Transverse colon (tissue), 4 donors: Measurements from ENCODE around the gene HMX1. TPM values are rescaled to one million over a fixed set of nuclear protein-coding genes. Genes with fewer than 3 reads are reported as not detected.
A peak's percentile ranks its signal among the peaks of the same experiment; 100 is the strongest.

Experiments used
- DNase-seq: peaks from one replicate; pipeline ENCODE4 v3.0.0-alpha.2; 2019
- H3K27ac ChIP-seq, 4 donors: fragments of 200-600 bp; sonication (generic); 2 replicates each; pipeline ENCODE4 v1.5.1; 2016 to 2018; ENCODE audit warnings: inconsistent platforms in 4 of 4
- H3K27me3 ChIP-seq: fragments of 200-600 bp; sonication (generic); 2 replicates; pipeline ENCODE4 v1.5.1; 2017; ENCODE audit warnings: inconsistent platforms
- H3K36me3 ChIP-seq, 4 donors: fragments of 200-600 bp; sonication (generic); 2 replicates each; pipeline ENCODE4 v1.5.1; 2017 to 2019; ENCODE audit warnings: inconsistent platforms in 4 of 4
- H3K4me1 ChIP-seq, 4 donors: fragments of 200-600 bp; sonication (generic); 2 replicates each; pipeline ENCODE4 v1.5.1; 2017 to 2020; ENCODE audit warnings: inconsistent platforms in 4 of 4
- H3K4me3 ChIP-seq, 4 donors: fragments of 200-600 bp; sonication (generic); 1 replicate in 1 of 4; 2 replicates in 3 of 4; pipeline versions ENCODE4 v1.5.1 to v1.6.1; 2017 to 2019; ENCODE audit warnings: inconsistent platforms in 4 of 4
- H3K9me3 ChIP-seq, 2 donors: fragments of 200-600 bp; sonication (generic); 2 replicates each; pipeline ENCODE4 v1.5.1; 2017 to 2019; ENCODE audit warnings: inconsistent platforms in 2 of 2
- EP300 ChIP-seq: sonication (generic); formaldehyde crosslinking; IDR thresholded peaks from one replicate; pipeline ENCODE4 v1.6.1; 2017; ENCODE audit warnings: antibody characterized with exemption, low read depth
- POLR2A ChIP-seq: fragments of 450-650 bp; IDR thresholded peaks from one replicate; pipeline ENCODE4 v1.6.1; 2016; ENCODE audit warnings: antibody characterized with exemption, mild to moderate bottlenecking, moderate library complexity
- POLR2AphosphoS5 ChIP-seq, 3 donors: sonication (generic); formaldehyde crosslinking; IDR thresholded peaks; one replicate each; pipeline ENCODE4 v1.6.1; 2016; ENCODE audit warnings: antibody characterized with exemption in 3 of 3
- WGBS, 2 donors: methylation state at CpG; one replicate each; pipeline ENCODE4 v1.1.5; 2018; ENCODE audit warnings: low coverage in 1 of 2; 5-methylcytosine and 5-hydroxymethylcytosine counted together
- in situ Hi-C, 4 donors: fragments of 200-750 bp; cut with MboI; loops; one replicate each; pipeline versions ENCODE4 v1.15.0 to v1.15.1; 2017; ENCODE audit warnings: low sequenced_read_pairs in 3 of 4, low pct_ligation_motif_present in 1 of 4, low pct_unique_long_range_greater_than_20kb in 1 of 4
- intact Hi-C: fragments of 100-400 bp; cut with DNase I; formaldehyde crosslinking; loops from one replicate; pipeline ENCODE4 v1.15.1; 2023; ENCODE audit warnings: low total_unique reads
- total RNA-seq, 4 donors: library from RNA; depleted of rRNA; stranded (reverse); fragments of >200 nt; gene quantifications; one replicate each; pipeline ENCODE4 v1.1.0, GENCODE V29; 2016
- TF ChIP-seq, protein P1 (sequence below), 5 experiments: fragments of 200-600 bp in 3 of 5; fragments of 450-650 bp in 2 of 5; sonication (generic) in 3 of 5; IDR thresholded peaks; 1 replicate in 2 of 5; 2 replicates in 3 of 5; pipeline ENCODE4 v1.5.1; 2016 to 2017; ENCODE audit warnings: antibody characterized with exemption in 5 of 5, inconsistent platforms in 3 of 5, mild to moderate bottlenecking in 2 of 5, moderate library complexity in 1 of 5

The HMX1 gene
- total RNA-seq, 4 donors from 2014 or later, result not detected

DNA sequence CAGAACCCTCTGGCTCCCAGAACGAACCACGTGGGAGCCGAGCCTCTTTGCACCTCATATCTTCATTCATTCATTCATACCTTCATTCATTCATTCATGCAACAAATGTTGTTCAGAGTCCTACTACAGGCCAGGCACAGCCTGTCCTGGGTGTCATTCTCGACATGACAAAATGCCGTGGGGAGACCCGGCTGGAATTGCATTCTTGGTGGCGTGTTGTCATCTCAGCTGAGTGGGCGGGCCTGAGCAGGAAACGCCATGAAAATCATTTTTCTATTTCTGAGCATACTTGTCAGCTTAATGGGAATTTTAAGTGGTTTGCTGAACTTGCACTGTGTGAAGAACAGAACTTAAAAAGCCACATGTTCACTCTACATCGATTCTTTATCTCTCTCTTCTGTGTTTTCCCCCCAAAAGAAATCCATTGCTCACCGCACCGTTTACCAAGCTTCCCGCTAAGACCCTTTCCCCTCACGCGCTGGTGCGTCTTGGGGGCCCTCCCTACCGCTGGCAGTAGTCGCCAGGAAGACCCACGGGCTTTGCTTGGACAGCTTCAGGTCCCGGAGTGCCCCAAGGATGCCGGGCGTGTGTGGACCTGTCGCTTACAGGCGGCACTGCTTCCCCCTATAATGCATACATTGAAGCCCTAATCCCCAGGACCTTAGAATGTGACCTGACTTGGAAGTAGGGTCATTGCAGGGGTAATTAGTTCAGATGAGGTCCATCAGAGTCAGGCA, 41.6 kb upstream of the HMX1 start:
- in situ Hi-C loops (no loop called here), intact Hi-C loops (loop anchor here (10.0 kb wide), 1 partner anchor 308 kb away; no protein-coding TSS in a partner anchor)
- TF ChIP-seq, protein P1, sequence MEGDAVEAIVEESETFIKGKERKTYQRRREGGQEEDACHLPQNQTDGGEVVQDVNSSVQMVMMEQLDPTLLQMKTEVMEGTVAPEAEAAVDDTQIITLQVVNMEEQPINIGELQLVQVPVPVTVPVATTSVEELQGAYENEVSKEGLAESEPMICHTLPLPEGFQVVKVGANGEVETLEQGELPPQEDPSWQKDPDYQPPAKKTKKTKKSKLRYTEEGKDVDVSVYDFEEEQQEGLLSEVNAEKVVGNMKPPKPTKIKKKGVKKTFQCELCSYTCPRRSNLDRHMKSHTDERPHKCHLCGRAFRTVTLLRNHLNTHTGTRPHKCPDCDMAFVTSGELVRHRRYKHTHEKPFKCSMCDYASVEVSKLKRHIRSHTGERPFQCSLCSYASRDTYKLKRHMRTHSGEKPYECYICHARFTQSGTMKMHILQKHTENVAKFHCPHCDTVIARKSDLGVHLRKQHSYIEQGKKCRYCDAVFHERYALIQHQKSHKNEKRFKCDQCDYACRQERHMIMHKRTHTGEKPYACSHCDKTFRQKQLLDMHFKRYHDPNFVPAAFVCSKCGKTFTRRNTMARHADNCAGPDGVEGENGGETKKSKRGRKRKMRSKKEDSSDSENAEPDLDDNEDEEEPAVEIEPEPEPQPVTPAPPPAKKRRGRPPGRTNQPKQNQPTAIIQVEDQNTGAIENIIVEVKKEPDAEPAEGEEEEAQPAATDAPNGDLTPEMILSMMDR (IDR thresholded peaks at IDR 0.05), result no peak
- TF ChIP-seq POLR2AphosphoS5 (IDR thresholded peaks at IDR 0.05) (no peak), EP300 (no peak), POLR2A (no peak)
- H3K4me3 ChIP-seq, result no peak overlapping the region
- WGBS, 2 donors, result 48 to 72% methylated on average over 5 to 24 of the region's 24 CpGs
- H3K36me3 ChIP-seq, result no peaks in the 10 kb centered on the region
- no peaks in the 10 kb centered on the region for H3K4me1 ChIP-seq
- H3K27me3 ChIP-seq, result peaks cover under 1% of the 10 kb centered on the region
- no peak overlapping the region for H3K27ac ChIP-seq
- no peaks in the 10 kb centered on the region for H3K9me3 ChIP-seq
- DNase-seq, result no peak

DNA sequence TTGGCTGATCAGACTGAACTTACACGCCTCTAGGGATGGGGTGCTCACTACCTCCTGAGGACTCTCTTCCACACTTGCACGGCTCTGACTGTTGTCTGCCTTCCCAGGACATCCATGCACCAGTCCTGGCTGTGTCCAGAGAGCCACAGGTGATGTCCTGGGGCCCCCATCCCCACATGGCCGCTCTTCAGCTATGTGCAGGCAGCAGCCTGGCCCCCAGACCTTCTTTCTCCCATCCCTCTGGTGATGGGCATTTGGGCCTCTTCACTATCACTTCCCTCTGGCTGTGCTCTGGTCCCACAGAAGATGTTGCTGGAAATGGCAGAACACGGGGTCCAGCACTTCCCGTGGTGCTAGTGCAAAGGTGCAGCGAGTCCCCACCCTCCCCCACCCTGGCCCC, 40.9 kb upstream of the HMX1 start:
- Histone ChIP-seq H3K27me3 (peaks cover 6% of the 10 kb centered on the region), H3K4me1 (no peaks in the 10 kb centered on the region), H3K36me3 (no peaks in the 10 kb centered on the region), H3K4me3 (no peak overlapping the region), H3K9me3 (no peaks in the 10 kb centered on the region), H3K27ac (no peak overlapping the region)
- TF ChIP-seq, protein P1 (IDR thresholded peaks at IDR 0.05), result no peak
- TF ChIP-seq POLR2A (no peak), POLR2AphosphoS5 (IDR thresholded peaks at IDR 0.05) (no peak), EP300 (no peak)
- DNase-seq, result no peak
- in situ Hi-C loops, result no loop called here
- WGBS, 2 donors, result 80% methylated on average over 6 of the region's 6 CpGs; no CpG with 5 or more reads in 1 of the 2 donors
- intact Hi-C loops, result loop anchor here (10.0 kb wide), 1 partner anchor 308 kb away; no protein-coding TSS in a partner anchor

DNA sequence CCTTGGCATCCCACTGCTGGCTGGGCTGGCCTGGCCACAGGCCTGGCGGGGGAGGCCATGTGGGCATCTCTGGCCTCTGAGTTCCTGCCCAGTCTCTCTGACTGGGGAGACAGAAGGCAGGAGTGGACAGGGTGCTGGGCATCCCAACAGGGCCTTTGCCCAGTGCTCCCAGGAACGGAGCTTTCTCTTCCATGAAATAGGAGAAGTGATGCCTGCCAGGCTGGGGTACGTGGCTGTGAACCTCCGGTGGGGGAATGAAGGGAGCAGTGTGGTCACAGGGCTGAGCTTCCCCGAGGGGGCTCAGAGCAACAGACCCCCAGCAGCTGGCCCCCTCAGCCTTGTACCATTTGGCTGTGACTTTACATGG, 40.4 kb upstream of the HMX1 start:
- 78 to 100% methylated on average over 1 to 5 of the region's 5 CpGs for WGBS, 2 donors
- H3K4me1 ChIP-seq, result no peaks in the 10 kb centered on the region
- H3K9me3 ChIP-seq, result no peaks in the 10 kb centered on the region
- in situ Hi-C loops, result no loop called here
- H3K36me3 ChIP-seq, result no peaks in the 10 kb centered on the region
- DNase-seq, result no peak
- TF ChIP-seq, protein P1 (IDR thresholded peaks at IDR 0.05), result no peak
- TF ChIP-seq EP300, result no peak
- no peak for TF ChIP-seq POLR2AphosphoS5 (IDR thresholded peaks at IDR 0.05)
- no peak for TF ChIP-seq POLR2A
- intact Hi-C loops, result loop anchor here (10.0 kb wide), 1 partner anchor 307 kb away; no protein-coding TSS in a partner anchor
- no peak overlapping the region for H3K27ac ChIP-seq
- no peak overlapping the region for H3K4me3 ChIP-seq
- peaks cover 6% of the 10 kb centered on the region for H3K27me3 ChIP-seq

DNA sequence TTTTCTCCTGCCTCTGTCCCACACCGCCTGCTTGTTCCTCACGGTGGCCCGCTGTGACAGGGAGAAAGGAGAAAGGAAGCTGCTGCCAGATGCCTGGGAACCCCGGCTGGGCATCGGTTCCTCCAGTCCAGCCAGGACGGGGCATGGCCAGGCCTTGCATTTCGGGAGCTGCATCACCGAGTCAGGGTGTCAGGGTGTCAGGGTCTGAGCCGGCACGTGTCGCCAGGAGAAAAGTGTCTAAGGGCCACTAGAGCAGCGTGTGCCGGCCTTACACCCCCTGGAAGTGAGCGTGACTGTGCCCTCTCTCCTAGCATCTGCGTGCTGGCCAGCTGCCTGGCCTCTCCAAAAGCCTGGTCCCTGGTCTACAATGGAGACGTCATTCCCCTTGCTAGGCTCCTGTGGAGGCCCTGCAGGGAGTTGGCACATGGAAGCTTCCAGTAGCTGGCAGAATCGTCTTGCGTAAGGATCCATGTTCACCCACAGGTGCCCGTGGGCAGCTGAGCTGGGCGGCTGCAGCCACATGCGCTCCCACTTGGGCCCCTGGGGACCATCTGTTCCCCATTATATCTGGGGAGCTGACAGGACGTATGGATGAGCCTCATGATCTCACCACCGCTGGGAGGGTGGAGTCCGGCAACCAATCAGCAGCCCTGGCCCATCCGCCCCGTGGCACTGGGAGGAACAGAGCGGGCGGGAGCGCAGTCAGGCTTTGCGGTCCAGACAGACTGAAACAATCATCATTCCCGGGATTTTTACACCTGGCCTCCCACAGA, 39.9 kb upstream of the HMX1 start:
- H3K4me1 ChIP-seq, result no peaks in the 10 kb centered on the region
- WGBS, 2 donors, result 76 to 81% methylated on average over 6 to 31 of the region's 31 CpGs
- peak; percentile 4 for DNase-seq
- no peaks in the 10 kb centered on the region for H3K9me3 ChIP-seq
- peaks cover 6% of the 10 kb centered on the region for H3K27me3 ChIP-seq
- no peak overlapping the region for H3K27ac ChIP-seq
- TF ChIP-seq EP300 (no peak), POLR2A (no peak), POLR2AphosphoS5 (IDR thresholded peaks at IDR 0.05) (no peak)
- TF ChIP-seq, protein P1 (IDR thresholded peaks at IDR 0.05), result no peak
- intact Hi-C loops, result loop anchor here (10.0 kb wide), 1 partner anchor 307 kb away; no protein-coding TSS in a partner anchor
- H3K36me3 ChIP-seq, result no peaks in the 10 kb centered on the region
- in situ Hi-C loops, result no loop called here
- H3K4me3 ChIP-seq, result no peak overlapping the region
